GM21717 (cell line): Measurements from ENCODE around the gene CD300H.

Experiments
- ATAC-seq: cut with Tn5 transposase; IDR thresholded peaks from one replicate; pipeline ENCODE4 v1.9.1; 2021; ENCODE audit warnings: mild to moderate bottlenecking, moderate library complexity; ENCODE audit not compliant: unreplicated experiment

Gene CD300H

GRCh38 chr17:74567397-74567796, at the start of gene CD300H:
TSS of gene CD300H (minus strand) at chr17:74567509.
- no peak for ATAC-seq

- ATAC-seq, result no peak
These were observed 49.4 kb upstream of the CD300H start for GRCh38 chr17:74616696-74617095.

GRCh38 chr17:74612046-74612445, 44.7 kb upstream of the CD300H start:
- ATAC-seq, result no peak

- no peak for ATAC-seq
These were observed 42.8 kb upstream of the CD300H start for GRCh38 chr17:74610108-74610507.

GRCh38 chr17:74608511-74608910, 41.2 kb upstream of the CD300H start:
- no peak for ATAC-seq

- ATAC-seq, result no peak
These were observed 39.9 kb upstream of the CD300H start for GRCh38 chr17:74607221-74607620.

GRCh38 chr17:74606050-74606449, 38.7 kb upstream of the CD300H start:
- ATAC-seq, result no peak

GRCh38 chr17:74605361-74605760, 38.1 kb upstream of the CD300H start:
- no peak for ATAC-seq

GRCh38 chr17:74604761-74605160, 37.5 kb upstream of the CD300H start:
- ATAC-seq, result no peak

- ATAC-seq, result no peak
These were observed 36.9 kb upstream of the CD300H start for GRCh38 chr17:74604200-74604599.

GRCh38 chr17:74603746-74604145, 36.4 kb upstream of the CD300H start:
- no peak for ATAC-seq

GRCh38 chr17:74603037-74603635, 35.8 kb upstream of the CD300H start:
- no peak for ATAC-seq

- ATAC-seq, result no peak
These were observed 34.7 kb upstream of the CD300H start for GRCh38 chr17:74601944-74602572.

- ATAC-seq, result no peak
These were observed 32.2 kb upstream of the CD300H start for GRCh38 chr17:74599448-74599939.

GRCh38 chr17:74599023-74599399, 31.7 kb upstream of the CD300H start:
- no peak for ATAC-seq

GRCh38 chr17:74598346-74599022, 31.2 kb upstream of the CD300H start:
- ATAC-seq, result no peak

GRCh38 chr17:74597069-74597790, 29.9 kb upstream of the CD300H start:
- ATAC-seq, result no peak

GRCh38 chr17:74595037-74595750, 27.9 kb upstream of the CD300H start:
- ATAC-seq, result no peak

GRCh38 chr17:74592087-74592990, 25.0 kb upstream of the CD300H start, which contains the start of gene CD300LD:
TSS of gene CD300LD (minus strand) at chr17:74592283. CDS start at chr17:74592202, 81 bp downstream.
- no peak for ATAC-seq

GRCh38 chr17:74591503-74591902, 24.2 kb upstream of the CD300H start:
- no peak for ATAC-seq
